GM13977 (cell line): Measurements from ENCODE around the gene ATG4D.

Experiments used
- DNase-seq: peaks from one replicate; pipeline ENCODE4 v3.0.0; 2012; ENCODE audit warnings: low spot score
- CTCF ChIP-seq: IDR thresholded peaks from 2 replicates; pipeline ENCODE4 v1.5.1; 2012; ENCODE audit warnings: mild to moderate bottlenecking, control low read depth; ENCODE audit not compliant: insufficient read depth; ENCODE audit errors: extremely low read depth, missing control alignments
- in situ Hi-C: fragments of 300-500 bp; cut with MboI; formaldehyde crosslinking; loops from one replicate; pipeline ENCODE4 v1.12.0; 2022; ENCODE audit warnings: low sequenced_read_pairs, low pct_unique_long_range_greater_than_20kb, mixed read lengths, inconsistent platforms; ENCODE audit not compliant: unreplicated experiment

Gene ATG4D

GRCh38 chr19:10587022-10587838 is 43.5 kb downstream of the ATG4D start, which contains the start of gene AP1M2:
Gene AP1M2, minus strand, starts transcription at chr19:10587312. Its CDS starts 81 bp downstream, at chr19:10587231.
- DNase-seq, result no peak
- in situ Hi-C loops, result no loop called here
- TF ChIP-seq CTCF, result no peak

- in situ Hi-C loops, result no loop called here
- TF ChIP-seq CTCF, result no peak
- no peak for DNase-seq
These were observed 44.1 kb downstream of the ATG4D start for GRCh38 chr19:10587839-10588150.

DNA sequence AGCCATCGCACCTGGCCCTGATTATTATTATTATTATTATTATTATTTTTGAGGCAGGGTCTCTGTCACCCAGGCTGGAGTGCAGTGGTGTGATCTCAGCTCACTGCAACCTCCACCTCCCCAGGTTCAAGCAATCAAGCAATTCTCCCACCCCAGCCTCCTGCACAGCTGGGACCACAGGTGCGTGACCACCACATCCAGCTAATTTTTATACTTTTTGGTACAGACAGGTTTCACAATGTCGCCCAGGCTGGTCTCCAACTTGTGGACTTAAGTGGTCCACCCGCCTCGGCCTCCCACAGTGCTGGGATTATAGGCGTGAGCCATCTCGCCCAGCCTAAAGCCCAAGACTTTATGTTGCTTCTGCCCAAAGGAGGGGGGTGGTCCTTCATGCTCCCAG is 49.4 kb downstream of the ATG4D start:
- TF ChIP-seq CTCF, result no peak
- no peak for DNase-seq
- in situ Hi-C loops, result no loop called here

DNA sequence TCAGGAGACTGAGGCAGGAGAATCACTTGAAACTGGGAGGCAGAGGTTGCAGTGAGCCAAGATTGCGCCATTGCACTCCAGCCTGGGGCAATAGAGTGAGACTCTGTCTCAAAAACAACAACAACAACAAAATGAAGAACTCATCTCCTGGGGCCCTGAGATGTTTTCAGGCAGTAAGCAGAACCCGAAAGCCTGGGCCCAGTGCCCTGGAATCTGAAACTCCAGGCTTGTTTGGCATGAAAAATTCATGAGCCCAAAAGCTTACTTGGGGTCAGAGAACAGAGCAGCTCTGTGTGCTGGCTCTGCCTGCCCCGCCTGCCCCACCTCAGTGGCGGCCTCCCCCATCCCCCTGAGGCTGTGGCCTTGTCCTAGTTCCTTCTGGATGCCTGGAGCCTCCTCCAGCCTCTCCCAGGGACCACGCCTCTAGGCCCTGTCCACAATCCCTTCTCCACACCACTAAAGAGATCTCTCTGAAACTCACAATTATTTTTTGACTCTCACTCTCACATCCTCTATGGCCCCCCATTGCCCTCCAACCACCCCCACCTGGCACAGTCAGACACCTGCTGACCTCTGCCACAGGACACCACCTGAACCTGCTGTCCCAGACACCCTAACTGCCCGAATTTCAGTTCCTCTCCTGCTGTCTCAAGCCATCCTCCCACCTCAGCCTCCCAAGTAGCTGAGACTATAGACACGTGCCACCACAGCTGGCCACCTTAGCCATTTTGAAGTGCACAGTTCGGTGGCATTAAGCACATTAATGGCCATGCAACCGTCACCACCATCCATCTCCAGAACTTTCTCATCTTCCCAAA is 50.3 kb downstream of the ATG4D start:
- TF ChIP-seq CTCF, result no peak
- no peak for DNase-seq
- in situ Hi-C loops, result no loop called here

GRCh38 chr19:10600149-10600548 is 56.4 kb downstream of the ATG4D start:
- no peak for DNase-seq
- no peak for TF ChIP-seq CTCF
- in situ Hi-C loops, result no loop called here

- DNase-seq, result no peak
- in situ Hi-C loops, result no loop called here
- no peak for TF ChIP-seq CTCF
These were observed 58.3 kb downstream of the ATG4D start for GRCh38 chr19:10601999-10602329.
